Activated CD8-positive, alpha-beta T cell treated with anti-CD3 and anti-CD28 coated beads for 36 hours (primary cell): Measurements from ENCODE around the gene AKAP12. TPM values are rescaled to one million over a fixed set of nuclear protein-coding genes. Genes with fewer than 3 reads are reported as not detected.

Experiments
- ATAC-seq: fragments of 200-7000 bp; cut with Tn5 transposase; one replicate; pipeline ENCODE4 v1.10.0; 2021; ENCODE audit warnings: mild to moderate bottlenecking, moderate library complexity
- CTCF ChIA-PET: fragments of 350-600 bp; sonication (Branson Sonifier 250); formaldehyde crosslinking; loops from one replicate; lab custom pipeline; 2021; ENCODE audit warnings: antibody characterized with exemption; lab: Charles Lee
- POLR2A ChIA-PET: fragments of 350-600 bp; sonication (Branson Sonifier 250); formaldehyde crosslinking; loops from one replicate; lab custom pipeline; 2021; ENCODE audit warnings: antibody characterized with exemption; lab: Charles Lee
- DNase-seq: peaks from one replicate; pipeline ENCODE4 v3.0.0-alpha.2; 2020
- H3K27ac Mint-ChIP-seq: one replicate; pipeline ENCODE4 v1.8.0; 2021; ENCODE audit warnings: mild to moderate bottlenecking, mixed read lengths
- H3K27me3 Mint-ChIP-seq: one replicate; pipeline ENCODE4 v1.8.0; 2021; ENCODE audit warnings: mixed read lengths
- H3K36me3 Mint-ChIP-seq: one replicate; pipeline ENCODE4 v1.8.0; 2021; ENCODE audit warnings: low read depth, mixed read lengths
- H3K4me1 Mint-ChIP-seq: one replicate; pipeline ENCODE4 v1.8.0; 2021; ENCODE audit warnings: low read depth, mixed read lengths
- H3K4me3 Mint-ChIP-seq: one replicate; pipeline ENCODE4 v1.8.0; 2021; ENCODE audit warnings: mild to moderate bottlenecking, moderate library complexity, mixed read lengths
- H3K9me3 Mint-ChIP-seq: one replicate; pipeline ENCODE4 v1.8.0; 2021; ENCODE audit warnings: mixed read lengths
- CTCF ChIP-seq: fragments of 200-600 bp; IDR thresholded peaks from one replicate; pipeline ENCODE4 v1.8.0; 2022; ENCODE audit warnings: antibody characterized with exemption, mild to moderate bottlenecking
- intact Hi-C: fragments of 100-400 bp; cut with micrococcal nuclease; formaldehyde crosslinking; loops from one replicate; pipeline ENCODE4 v1.10.0; 2022
- total RNA-seq, 2 experiments: library from RNA; stranded (reverse); gene quantifications; one replicate each; pipeline ENCODE4 v1.2.3, GENCODE V29; 2021

The AKAP12 gene
- total RNA-seq, 2 experiments from 2014 or later: 3.2 to 4.0 TPM

DNA sequence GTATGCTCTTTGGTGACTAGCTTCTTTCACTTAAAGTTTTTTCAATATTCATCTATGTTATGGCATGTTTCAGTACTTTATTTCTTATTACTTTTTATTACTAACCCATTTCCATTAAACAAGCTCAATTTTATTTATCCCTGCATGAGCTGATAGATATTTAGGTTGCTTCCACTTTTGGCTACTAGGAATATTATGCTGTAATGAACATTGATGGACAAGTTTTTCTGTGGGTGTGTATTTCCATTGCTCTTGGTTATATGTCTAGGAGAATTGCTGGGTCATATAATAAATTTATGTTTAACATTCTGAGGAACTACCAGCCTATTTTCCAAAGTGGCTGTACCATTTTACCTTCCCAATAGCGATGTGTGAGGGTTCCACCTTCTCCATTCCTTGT lies 81.7 kb downstream of the AKAP12 start:
- no peak for ATAC-seq
- H3K9me3 Mint-ChIP-seq: no peaks in the 10 kb centered on the region
- H3K27ac Mint-ChIP-seq: no peak overlapping the region
- ChIA-PET POLR2A (no interaction called here), CTCF (interaction anchor here (1.0 to 2.2 kb wide), 2 partner anchors 13 to 307 kb away, joined by 3 to 11 read pairs; no protein-coding TSS in a partner anchor)
- intact Hi-C loops: no loop called here
- no peak for TF ChIP-seq CTCF
- no peaks in the 10 kb centered on the region for H3K36me3 Mint-ChIP-seq
- peaks cover 18% of the 10 kb centered on the region for H3K4me1 Mint-ChIP-seq
- DNase-seq: no peak
- H3K27me3 Mint-ChIP-seq: peaks cover 25% of the 10 kb centered on the region
- no peak overlapping the region for H3K4me3 Mint-ChIP-seq

GRCh38 chr6:151322570-151322969 lies 82.8 kb downstream of the AKAP12 start:
- Mint-ChIP-seq H3K4me1 (peaks cover 18% of the 10 kb centered on the region), H3K36me3 (no peaks in the 10 kb centered on the region), H3K4me3 (no peak overlapping the region), H3K9me3 (no peaks in the 10 kb centered on the region), H3K27me3 (peaks cover 30% of the 10 kb centered on the region), H3K27ac (no peak overlapping the region)
- CTCF ChIA-PET: interaction anchor here (2.2 to 4.6 kb wide), 2 partner anchors 308 to 431 kb away, joined by 11 to 65 read pairs; no protein-coding TSS in a partner anchor
- POLR2A ChIA-PET: no interaction called here
- ATAC-seq (no peak), DNase-seq (no peak)
- intact Hi-C loops: no loop called here
- TF ChIP-seq CTCF: no peak

DNA sequence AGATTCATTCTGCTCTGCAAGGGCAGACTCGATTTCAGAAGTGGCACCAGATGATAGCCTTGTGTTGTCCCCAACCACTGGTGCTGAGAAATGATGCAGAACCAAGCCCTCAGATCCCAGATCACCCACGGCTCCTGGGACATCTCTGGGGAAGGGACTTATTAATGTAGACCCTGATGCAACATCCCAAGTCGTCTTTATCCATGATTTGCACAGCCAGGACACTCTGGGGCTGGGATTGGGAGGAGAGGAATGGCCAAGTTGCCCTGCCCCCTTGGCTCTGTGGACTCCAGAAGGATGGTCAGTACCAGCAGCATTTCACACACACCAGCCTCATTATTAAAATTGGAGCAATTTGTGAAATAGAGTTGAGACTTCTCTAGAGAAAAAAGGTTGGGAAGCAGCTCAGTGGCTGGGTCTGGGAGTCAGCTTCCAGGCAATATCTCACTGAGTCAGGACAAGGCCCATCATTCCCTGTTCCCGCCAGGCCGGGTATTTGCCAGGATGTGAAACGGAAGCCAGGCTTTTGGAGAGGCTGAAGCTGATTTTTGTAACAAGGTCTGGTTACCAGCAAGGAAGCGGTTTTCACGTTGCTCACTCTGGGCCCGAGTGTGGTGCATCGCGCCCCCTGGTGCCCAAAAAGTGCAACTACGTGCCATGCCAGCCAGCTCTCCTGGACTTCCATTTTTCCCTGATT lies 84.2 kb downstream of the AKAP12 start:
- H3K9me3 Mint-ChIP-seq: no peaks in the 10 kb centered on the region
- H3K27me3 Mint-ChIP-seq: peaks cover 35% of the 10 kb centered on the region
- intact Hi-C loops: loop anchor here (1.0 kb wide), 1 partner anchor 310 kb away; no protein-coding TSS in a partner anchor
- peak; percentile 98 for TF ChIP-seq CTCF
- ATAC-seq (peak; percentile 91), DNase-seq (peak; percentile 78)
- CTCF ChIA-PET: interaction anchor here (0.6 to 4.6 kb wide), 95 partner anchors 9 to 631 kb away, joined by 3 to 179 read pairs (median 5); partner anchors contain the start of gene RMND1
- H3K27ac Mint-ChIP-seq: no peak overlapping the region
- peaks cover 18% of the 10 kb centered on the region for H3K4me1 Mint-ChIP-seq
- no peak overlapping the region for H3K4me3 Mint-ChIP-seq
- POLR2A ChIA-PET: interaction anchor here (0.6 to 1.1 kb wide), 3 partner anchors 309 to 461 kb away, joined by 3 to 5 read pairs (median 3); no protein-coding TSS in a partner anchor
- no peaks in the 10 kb centered on the region for H3K36me3 Mint-ChIP-seq

DNA sequence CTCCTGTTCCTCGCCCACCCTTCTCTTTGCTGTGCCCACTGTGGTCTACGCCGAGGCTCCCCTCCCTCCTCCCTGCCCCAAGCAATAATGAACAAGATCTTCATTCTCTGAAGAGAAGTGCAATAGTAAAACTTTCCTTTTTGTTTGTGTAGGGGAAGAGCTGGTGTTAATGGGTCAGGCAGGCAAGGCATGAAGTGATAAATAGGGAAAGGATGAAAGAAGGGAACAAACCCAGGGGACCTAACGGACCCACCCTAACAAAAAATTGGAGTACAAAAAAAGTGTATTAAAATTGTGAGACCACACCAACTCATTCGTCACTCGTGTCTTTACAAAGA lies 84.7 kb downstream of the AKAP12 start:
- POLR2A ChIA-PET: interaction anchor here (1.1 kb wide), 2 partner anchors 310 to 461 kb away, joined by 3 to 5 read pairs; no protein-coding TSS in a partner anchor
- peak; percentile 13 for TF ChIP-seq CTCF
- Mint-ChIP-seq H3K36me3 (no peaks in the 10 kb centered on the region), H3K9me3 (no peaks in the 10 kb centered on the region), H3K27ac (no peak overlapping the region), H3K4me3 (no peak overlapping the region), H3K27me3 (peaks cover 35% of the 10 kb centered on the region), H3K4me1 (peaks cover 18% of the 10 kb centered on the region)
- no peak for DNase-seq
- intact Hi-C loops: no loop called here
- CTCF ChIA-PET: interaction anchor here (0.7 to 4.6 kb wide), 94 partner anchors 8 to 631 kb away, joined by 3 to 179 read pairs (median 5); no protein-coding TSS in a partner anchor
- ATAC-seq: peak; percentile 15
